Rectal smooth muscle tissue (tissue), 1 donor: Measurements from ENCODE around the gene TXNDC8.

ENCODE experiments used
- H3K27ac ChIP-seq: one replicate; pipeline ENCODE4 v1.7.0; 2013; ENCODE audit warnings: low read depth, low read length, inconsistent platforms
- H3K27me3 ChIP-seq: one replicate; pipeline ENCODE4 v1.7.0; 2013; ENCODE audit warnings: low read length; ENCODE audit not compliant: control insufficient read depth, insufficient read depth
- H3K36me3 ChIP-seq: one replicate; pipeline ENCODE4 v1.7.0; 2013; ENCODE audit warnings: low read length; ENCODE audit not compliant: control insufficient read depth, insufficient read depth
- H3K4me1 ChIP-seq: one replicate; pipeline ENCODE4 v1.7.0; 2013; ENCODE audit warnings: low read length; ENCODE audit not compliant: control insufficient read depth, insufficient read depth
- H3K4me3 ChIP-seq: one replicate; pipeline ENCODE4 v1.7.0; 2013; ENCODE audit warnings: low read length
- H3K9ac ChIP-seq: one replicate; pipeline ENCODE4 v1.7.0; 2013; ENCODE audit warnings: low read length

TXNDC8 gene

DNA sequence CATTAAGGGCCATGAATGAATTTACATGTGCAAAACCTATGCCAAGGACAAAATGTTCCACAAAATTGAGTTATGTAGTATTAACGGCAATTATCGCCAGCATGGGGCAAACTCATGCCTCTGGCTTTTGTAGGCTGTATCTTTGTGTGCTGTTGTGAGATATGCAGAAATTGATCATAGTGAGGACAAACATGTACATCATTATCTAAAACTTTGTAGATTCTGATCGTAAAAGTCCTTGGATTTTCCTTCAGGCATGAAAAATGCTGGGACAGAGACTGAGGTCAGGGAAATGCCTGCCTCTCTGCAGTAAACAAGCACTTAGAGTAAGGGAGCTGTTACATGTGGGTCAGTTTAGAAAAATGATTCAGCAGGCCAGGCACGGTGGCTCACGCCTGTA lies 5.9 kb upstream of the TXNDC8 start:
- Histone ChIP-seq H3K4me3 (no peak overlapping the region), H3K27me3 (no peaks in the 10 kb centered on the region), H3K27ac (no peak overlapping the region), H3K9ac (no peak overlapping the region), H3K36me3 (no peaks in the 10 kb centered on the region), H3K4me1 (no peaks in the 10 kb centered on the region)

DNA sequence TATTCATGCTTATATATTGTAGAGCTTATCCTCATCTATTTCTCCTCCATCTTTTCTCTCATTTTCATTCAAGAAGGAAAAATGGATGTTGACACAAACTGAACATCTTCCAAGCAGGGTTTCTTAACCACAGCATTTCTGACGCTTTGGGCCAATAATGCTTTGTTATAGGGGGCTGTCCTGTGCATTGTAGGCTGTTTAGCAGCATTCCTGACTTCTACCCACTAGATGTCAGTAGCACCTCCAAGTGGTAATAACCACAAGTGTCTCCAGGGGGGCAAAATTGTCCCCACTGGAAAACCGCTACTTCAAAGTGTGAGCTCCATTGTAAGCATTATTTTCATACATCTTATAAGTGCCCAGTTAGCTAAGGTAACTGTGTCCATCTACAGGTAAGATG lies 2.6 kb upstream of the TXNDC8 start:
- H3K4me1 ChIP-seq = peaks cover 3% of the 10 kb centered on the region
- no peaks in the 10 kb centered on the region for H3K36me3 ChIP-seq
- H3K4me3 ChIP-seq = no peak overlapping the region
- H3K27ac ChIP-seq = no peak overlapping the region
- H3K27me3 ChIP-seq = no peaks in the 10 kb centered on the region
- no peak overlapping the region for H3K9ac ChIP-seq

DNA sequence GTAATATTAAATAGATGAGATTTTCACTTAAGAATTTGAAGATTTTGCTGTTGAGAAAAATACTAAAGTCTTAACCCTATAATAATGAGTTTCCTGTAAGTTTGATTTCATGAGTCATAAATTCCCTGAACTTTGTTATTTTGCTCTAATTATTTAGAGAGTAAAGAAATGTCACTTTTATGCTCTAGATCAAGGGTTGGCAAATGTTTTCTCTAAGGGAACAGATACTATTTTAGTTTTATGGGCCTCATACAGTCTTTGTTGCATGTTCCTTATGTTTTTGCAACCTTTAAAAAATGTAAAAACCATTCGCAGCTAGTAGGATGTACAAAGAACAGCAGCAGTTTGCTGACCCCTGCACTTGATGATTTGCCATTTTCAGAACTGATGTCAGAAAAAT lies 480 bp upstream of the TXNDC8 start:
- Histone ChIP-seq H3K27ac (no peak overlapping the region), H3K27me3 (no peaks in the 10 kb centered on the region), H3K4me1 (peaks cover 3% of the 10 kb centered on the region), H3K36me3 (no peaks in the 10 kb centered on the region), H3K4me3 (no peak overlapping the region), H3K9ac (no peak overlapping the region)

DNA sequence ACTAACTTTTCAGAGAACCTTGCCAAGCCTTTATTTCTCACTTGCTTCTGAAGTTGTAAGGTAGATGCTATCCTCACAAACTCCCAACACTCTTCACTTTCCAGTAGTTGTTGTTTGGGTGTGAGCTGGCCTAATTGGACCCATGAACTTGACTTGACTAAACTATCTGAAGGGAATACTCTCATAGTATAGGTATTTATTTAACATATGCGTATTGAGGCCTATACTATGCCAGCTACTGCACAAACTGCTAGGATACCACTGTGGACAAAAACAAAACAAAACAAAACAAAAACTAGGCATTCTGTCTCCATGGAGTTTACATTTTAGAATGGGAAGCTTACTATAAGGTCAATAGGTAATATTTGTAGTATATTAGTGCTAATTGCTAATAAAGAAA lies 1.3 kb downstream of the TXNDC8 start:
- Histone ChIP-seq H3K9ac (no peak overlapping the region), H3K27ac (no peak overlapping the region), H3K36me3 (no peaks in the 10 kb centered on the region), H3K4me1 (peaks cover 3% of the 10 kb centered on the region), H3K27me3 (no peaks in the 10 kb centered on the region), H3K4me3 (no peak overlapping the region)

DNA sequence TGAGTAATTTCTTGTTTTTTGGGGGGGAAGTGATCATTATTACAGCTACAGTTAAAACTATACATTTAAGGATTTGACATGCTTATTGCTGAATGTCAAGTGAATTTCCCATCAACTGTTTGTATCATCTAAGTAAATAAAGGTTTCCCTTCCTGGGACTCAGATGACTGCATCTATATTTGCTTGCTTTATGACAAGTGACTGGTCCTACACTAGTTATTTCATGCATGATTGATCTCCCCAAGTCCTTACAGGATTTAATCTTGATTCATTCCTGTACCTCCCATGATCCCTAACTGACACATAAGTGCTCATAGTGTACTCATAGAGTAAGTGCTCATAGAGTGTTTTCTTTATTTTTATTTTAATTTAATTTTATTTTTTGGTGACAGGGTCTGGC lies 2.8 kb downstream of the TXNDC8 start:
- H3K27ac ChIP-seq = no peak overlapping the region
- H3K9ac ChIP-seq = no peak overlapping the region
- no peak overlapping the region for H3K4me3 ChIP-seq
- no peaks in the 10 kb centered on the region for H3K36me3 ChIP-seq
- peaks cover 3% of the 10 kb centered on the region for H3K4me1 ChIP-seq
- no peaks in the 10 kb centered on the region for H3K27me3 ChIP-seq

DNA sequence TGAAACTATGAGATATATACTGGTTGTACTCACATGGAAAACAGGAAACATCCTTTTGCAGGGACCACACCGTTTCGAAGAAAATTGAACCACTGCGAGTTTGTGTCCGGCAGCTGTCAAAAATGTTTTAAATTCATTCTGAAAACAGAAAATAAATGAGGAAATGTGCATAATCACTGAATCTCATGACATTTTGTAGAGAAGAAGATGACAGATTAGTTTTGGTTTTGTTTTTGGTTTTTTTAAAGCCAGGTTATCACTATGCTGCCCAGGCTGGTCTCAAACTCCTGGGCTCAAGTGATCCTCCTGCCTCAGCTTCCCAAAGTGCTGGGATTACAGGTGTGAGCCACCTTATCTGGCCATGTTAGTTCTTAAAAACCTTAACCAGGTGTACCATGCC lies 3.5 kb downstream of the TXNDC8 start:
- H3K27me3 ChIP-seq = no peaks in the 10 kb centered on the region
- no peak overlapping the region for H3K4me3 ChIP-seq
- no peak overlapping the region for H3K9ac ChIP-seq
- no peaks in the 10 kb centered on the region for H3K36me3 ChIP-seq
- peaks cover 3% of the 10 kb centered on the region for H3K4me1 ChIP-seq
- no peak overlapping the region for H3K27ac ChIP-seq

DNA sequence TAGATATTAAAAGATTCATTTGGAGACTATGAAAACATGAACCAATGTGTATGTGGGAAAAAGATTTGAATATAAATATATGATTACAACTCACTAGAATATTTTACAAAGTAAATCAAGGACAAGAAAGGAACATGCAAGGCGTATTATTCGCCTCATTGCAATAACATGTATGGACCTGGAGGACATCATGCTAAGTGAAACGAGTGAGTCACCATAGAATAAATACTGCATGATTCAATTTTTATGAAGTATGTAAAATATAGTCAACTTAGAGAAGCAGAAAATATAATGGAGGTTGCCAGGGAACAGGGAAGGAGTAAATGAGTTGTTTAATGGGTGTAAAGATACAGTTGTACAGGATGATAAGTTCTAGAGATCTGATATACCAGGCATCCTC lies 4.9 kb downstream of the TXNDC8 start:
- Histone ChIP-seq H3K27me3 (no peaks in the 10 kb centered on the region), H3K4me1 (no peaks in the 10 kb centered on the region), H3K27ac (no peak overlapping the region), H3K9ac (no peak overlapping the region), H3K36me3 (no peaks in the 10 kb centered on the region), H3K4me3 (no peak overlapping the region)

DNA sequence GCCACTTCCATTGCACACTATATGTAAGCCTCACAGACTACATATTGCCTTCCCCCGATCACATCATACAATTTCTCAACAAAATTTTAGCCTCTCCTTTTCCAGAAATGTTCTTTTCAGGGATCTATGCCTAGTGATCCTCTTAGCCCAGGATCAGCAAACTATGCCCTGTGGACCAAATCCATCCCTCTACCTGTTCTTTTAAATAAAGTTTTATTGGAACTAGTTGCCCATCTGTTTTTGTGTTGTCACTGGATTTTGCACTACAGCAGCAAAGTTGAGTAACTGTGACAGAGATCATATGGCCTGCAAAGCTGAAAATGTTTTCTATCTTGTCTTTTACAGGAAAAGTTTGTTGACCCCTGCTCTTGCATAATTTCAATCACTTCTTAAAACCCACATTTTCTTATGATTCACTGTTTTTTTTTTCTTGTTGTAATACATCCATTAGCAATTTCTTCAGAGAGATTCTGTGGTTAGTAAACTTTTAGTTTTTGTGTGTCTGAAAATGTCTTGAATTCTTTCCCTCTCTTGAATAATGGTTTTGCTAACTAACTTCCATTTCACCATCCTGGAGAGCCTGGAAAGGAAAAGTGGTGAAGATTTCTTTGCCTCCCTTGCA lies 7.1 kb downstream of the TXNDC8 start:
- Histone ChIP-seq H3K4me1 (no peaks in the 10 kb centered on the region), H3K27me3 (no peaks in the 10 kb centered on the region), H3K9ac (no peak overlapping the region), H3K27ac (no peak overlapping the region), H3K36me3 (no peaks in the 10 kb centered on the region), H3K4me3 (no peak overlapping the region)

DNA sequence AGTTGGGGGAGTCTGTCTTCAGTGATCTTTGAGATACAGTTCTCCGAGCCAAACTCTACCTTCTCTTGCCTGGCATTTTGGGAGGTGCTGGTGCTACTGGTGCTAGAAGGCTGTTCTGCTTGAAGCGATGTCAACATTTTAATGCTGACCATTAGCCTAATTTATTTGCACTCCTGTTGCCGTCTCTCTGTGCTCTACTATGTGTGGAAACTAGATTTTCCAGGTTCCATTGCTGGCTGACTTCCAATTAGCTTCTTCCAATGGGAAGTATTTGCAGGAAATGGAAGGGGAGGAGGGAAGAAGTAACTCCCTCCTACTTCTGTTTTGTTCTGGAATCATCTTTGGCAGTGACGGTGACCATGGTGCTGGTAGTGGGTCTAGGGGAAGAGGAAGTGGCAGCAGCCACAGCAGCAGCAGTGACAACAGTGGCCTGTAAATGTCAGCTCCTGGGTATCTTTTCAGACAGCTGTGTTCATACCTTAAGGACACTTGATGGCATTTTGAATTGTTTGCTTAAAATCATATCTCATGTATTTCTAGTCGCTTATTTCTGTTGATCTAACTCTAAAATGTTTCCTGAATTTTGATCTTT lies 7.9 kb downstream of the TXNDC8 start:
- Histone ChIP-seq H3K27ac (no peak overlapping the region), H3K4me1 (no peaks in the 10 kb centered on the region), H3K4me3 (no peak overlapping the region), H3K36me3 (no peaks in the 10 kb centered on the region), H3K27me3 (no peaks in the 10 kb centered on the region), H3K9ac (no peak overlapping the region)

DNA sequence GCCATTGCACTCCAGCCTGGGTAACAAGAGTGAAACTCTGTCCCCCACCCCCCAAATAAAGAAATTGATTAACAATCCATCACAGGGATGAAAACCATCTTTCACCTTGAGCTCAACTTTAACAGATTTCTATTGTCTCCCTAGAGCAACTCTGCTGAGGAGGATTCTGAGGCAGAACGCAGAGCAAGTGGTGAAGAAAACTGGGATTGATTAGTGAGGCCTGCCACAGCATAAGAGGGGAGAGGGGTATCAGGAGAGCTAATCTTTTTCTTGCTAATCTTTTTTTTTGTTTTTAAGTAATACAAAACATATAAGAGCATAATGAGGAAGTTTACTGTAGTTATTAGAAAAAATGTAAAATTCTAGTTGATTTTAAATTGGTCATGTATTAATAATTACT lies 8.9 kb downstream of the TXNDC8 start:
- Histone ChIP-seq H3K27ac (no peak overlapping the region), H3K4me3 (no peak overlapping the region)

DNA sequence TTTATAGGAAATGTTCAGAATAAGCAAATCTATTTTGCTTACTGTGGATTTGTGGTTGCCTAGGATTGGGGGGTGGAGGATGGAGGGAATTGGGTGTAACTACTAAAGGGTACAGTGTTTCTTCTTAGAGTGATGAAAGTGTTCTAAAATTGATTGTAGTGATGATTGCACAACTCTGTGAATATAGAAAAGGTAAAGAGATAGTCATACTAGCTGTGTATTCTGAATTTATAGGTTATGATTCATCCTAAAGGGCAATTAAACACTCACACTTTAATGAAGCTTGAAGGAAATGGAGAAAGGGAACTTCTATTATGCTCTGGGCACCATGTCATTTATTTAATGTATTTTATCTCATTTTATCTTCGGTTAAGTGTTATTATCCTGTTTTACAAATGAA lies 9.9 kb downstream of the TXNDC8 start:
- H3K9ac ChIP-seq = no peak overlapping the region
- H3K36me3 ChIP-seq = no peaks in the 10 kb centered on the region
- no peak overlapping the region for H3K4me3 ChIP-seq
- H3K27ac ChIP-seq = no peak overlapping the region
- no peaks in the 10 kb centered on the region for H3K4me1 ChIP-seq
- H3K27me3 ChIP-seq = no peaks in the 10 kb centered on the region

More for the DNA sequence above, 8.9 kb downstream of the TXNDC8 start:
- H3K4me1 ChIP-seq = no peaks in the 10 kb centered on the region
- no peaks in the 10 kb centered on the region for H3K36me3 ChIP-seq
- no peak overlapping the region for H3K9ac ChIP-seq
- H3K27me3 ChIP-seq = no peaks in the 10 kb centered on the region

DNA sequence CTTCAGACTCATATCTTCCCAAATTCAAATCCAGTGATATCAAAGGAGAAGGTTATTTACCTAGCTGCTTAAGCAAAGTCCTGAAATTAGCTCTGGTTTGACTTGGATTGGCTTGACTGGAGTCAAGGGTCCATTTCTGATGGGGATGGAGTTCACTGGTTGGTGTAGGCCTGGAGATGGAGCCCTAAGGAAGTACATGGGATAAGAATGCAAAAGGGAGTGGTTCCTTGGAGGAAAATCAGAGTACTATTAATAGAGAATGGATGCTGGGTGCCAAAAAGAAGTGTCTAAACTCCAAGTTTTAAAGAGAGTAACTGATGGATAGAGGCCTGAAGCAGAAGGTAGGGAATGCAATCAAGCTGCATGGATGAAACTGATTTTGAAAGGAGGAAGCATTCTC lies 13.8 kb downstream of the TXNDC8 start:
- Histone ChIP-seq H3K9ac (no peak overlapping the region), H3K27me3 (no peaks in the 10 kb centered on the region), H3K27ac (no peak overlapping the region), H3K4me1 (no peaks in the 10 kb centered on the region), H3K4me3 (no peak overlapping the region), H3K36me3 (no peaks in the 10 kb centered on the region)

DNA sequence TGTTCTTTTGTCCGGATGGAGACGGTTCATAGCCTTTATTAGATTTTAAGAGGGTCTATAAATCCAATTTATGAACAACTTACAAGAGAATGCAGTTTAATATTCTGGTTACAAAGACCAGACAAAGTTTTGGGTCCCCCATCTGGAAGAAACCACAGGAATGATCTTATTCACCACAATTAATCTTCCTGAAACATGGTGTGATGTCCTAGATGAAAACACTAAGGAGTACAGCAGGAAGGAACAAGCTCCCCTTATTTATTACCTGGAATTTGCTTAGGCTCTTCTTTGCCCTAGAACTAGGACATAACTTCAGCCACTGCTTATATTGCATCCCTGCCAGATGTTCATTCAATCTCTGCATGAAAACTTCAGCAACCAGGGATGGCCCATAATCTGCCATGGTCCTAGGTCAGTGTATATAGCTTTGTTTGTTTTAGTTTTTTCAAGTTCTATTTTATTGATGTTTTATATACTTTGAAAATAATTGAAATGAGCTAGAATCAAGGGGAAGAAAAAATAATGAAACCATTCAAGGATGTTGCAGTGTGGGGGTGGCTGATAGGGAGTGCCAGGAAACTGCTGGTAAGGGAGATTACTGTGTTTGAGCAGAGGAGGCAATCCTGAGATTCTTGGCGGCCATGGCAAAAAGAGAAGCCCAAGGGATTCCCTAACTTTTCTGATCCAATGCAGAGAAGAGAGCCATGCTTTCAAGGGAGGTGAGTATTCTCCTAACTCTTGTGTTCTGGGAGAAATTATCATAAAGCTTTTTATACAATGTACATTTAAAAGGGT lies 16.8 kb downstream of the TXNDC8 start:
- Histone ChIP-seq H3K27ac (no peak overlapping the region), H3K4me3 (no peak overlapping the region), H3K9ac (no peak overlapping the region), H3K4me1 (no peaks in the 10 kb centered on the region), H3K27me3 (no peaks in the 10 kb centered on the region), H3K36me3 (no peaks in the 10 kb centered on the region)
